Osteoblast (primary cell): ENCODE measurements around the gene OLFM4. TPM values are rescaled to one million over a fixed set of nuclear protein-coding genes. Genes with fewer than 3 reads are reported as not detected.

Experiments
- DNase-seq: peaks from one replicate; pipeline ENCODE4 v3.0.0; 2011; ENCODE audit warnings: low spot score, mixed read lengths; ENCODE audit not compliant: insufficient read length; ENCODE audit errors: missing footprints
- H2AFZ ChIP-seq: 2 replicates; pipeline ENCODE4 v1.6.0; 2011; ENCODE audit warnings: mild to moderate bottlenecking, low read length
- H3K27ac ChIP-seq: 2 replicates; pipeline ENCODE4 v1.5.1; 2011; ENCODE audit warnings: mild to moderate bottlenecking, low read depth, low read length, moderate library complexity
- H3K27me3 ChIP-seq: 2 replicates; pipeline ENCODE4 v1.6.0; 2012; ENCODE audit warnings: mild to moderate bottlenecking, control low read depth, inconsistent platforms, low read length, moderate library complexity; ENCODE audit not compliant: insufficient read depth
- H3K36me3 ChIP-seq: 2 replicates; pipeline ENCODE4 v1.5.1; 2011; ENCODE audit warnings: mild to moderate bottlenecking, low read length, control low read depth, moderate library complexity; ENCODE audit not compliant: insufficient read depth
- H3K4me1 ChIP-seq: 2 replicates; pipeline ENCODE4 v1.5.1; 2011; ENCODE audit warnings: mild to moderate bottlenecking, low read length, control low read depth, moderate library complexity; ENCODE audit not compliant: insufficient read depth
- H3K4me2 ChIP-seq: 2 replicates; pipeline ENCODE4 v1.6.0; 2011; ENCODE audit warnings: mild to moderate bottlenecking, low read length; ENCODE audit not compliant: insufficient read depth
- H3K4me3 ChIP-seq: fragments of 200-600 bp; sonication (generic); 3 replicates; pipeline ENCODE4 v1.5.1; 2012; ENCODE audit warnings: mild to moderate bottlenecking, low read length, inconsistent platforms; ENCODE audit not compliant: insufficient read depth
- H3K79me2 ChIP-seq: 2 replicates; pipeline ENCODE4 v1.6.0; 2012; ENCODE audit warnings: mild to moderate bottlenecking, low read length, control low read depth, inconsistent platforms; ENCODE audit not compliant: insufficient read depth
- H3K9me3 ChIP-seq: 2 replicates; pipeline ENCODE4 v1.5.1; 2011; ENCODE audit warnings: low read depth, low read length, control low read depth
- H4K20me1 ChIP-seq: 2 replicates; pipeline ENCODE4 v1.6.0; 2012; ENCODE audit warnings: mild to moderate bottlenecking, low read length, control low read depth; ENCODE audit not compliant: insufficient read depth
- CTCF ChIP-seq: IDR thresholded peaks from 2 replicates; pipeline ENCODE4 v1.5.1; 2011; ENCODE audit warnings: mild to moderate bottlenecking, low read depth, low read length, moderate library complexity; ENCODE audit errors: extremely low read depth
- total RNA-seq: library from RNA; depleted of rRNA; stranded (reverse); fragments of >200 nt; gene quantifications from 2 replicates; pipeline ENCODE4 v1.2.3, GENCODE V29; 2012

OLFM4 gene
- total RNA-seq, 1 donor, result under 0.01 TPM

GRCh38 chr13:53014495-53015443 lies 13.8 kb upstream of the OLFM4 start:
- Histone ChIP-seq H3K36me3 (no peaks in the 10 kb centered on the region), H3K4me1 (no peaks in the 10 kb centered on the region), H3K79me2 (no peaks in the 10 kb centered on the region), H3K9me3 (peaks cover under 1% of the 10 kb centered on the region), H3K27me3 (no peaks in the 10 kb centered on the region), H3K4me2 (no peak overlapping the region), H2AFZ (no peak overlapping the region), H3K4me3 (no peak overlapping the region), H3K27ac (no peak overlapping the region), H4K20me1 (no peaks in the 10 kb centered on the region)
- DNase-seq, result no peak
- no peak for TF ChIP-seq CTCF

- no peak for TF ChIP-seq CTCF
- Histone ChIP-seq H3K4me1 (no peaks in the 10 kb centered on the region), H3K27ac (no peak overlapping the region), H3K27me3 (no peaks in the 10 kb centered on the region), H3K79me2 (no peaks in the 10 kb centered on the region), H3K36me3 (no peaks in the 10 kb centered on the region), H3K4me2 (no peak overlapping the region), H3K9me3 (no peaks in the 10 kb centered on the region), H3K4me3 (no peak overlapping the region), H2AFZ (no peak overlapping the region), H4K20me1 (no peaks in the 10 kb centered on the region)
- no peak for DNase-seq
Observed at GRCh38 chr13:53015971-53016370, 12.6 kb upstream of the OLFM4 start.

- Histone ChIP-seq H2AFZ (no peak overlapping the region), H3K79me2 (no peaks in the 10 kb centered on the region), H3K4me1 (no peaks in the 10 kb centered on the region), H4K20me1 (no peaks in the 10 kb centered on the region), H3K4me3 (no peak overlapping the region), H3K4me2 (no peak overlapping the region), H3K27me3 (no peaks in the 10 kb centered on the region), H3K27ac (no peak overlapping the region), H3K9me3 (no peaks in the 10 kb centered on the region), H3K36me3 (no peaks in the 10 kb centered on the region)
- DNase-seq, result no peak
- TF ChIP-seq CTCF, result no peak
Observed at GRCh38 chr13:53017433-53017970, 11.1 kb upstream of the OLFM4 start.
